CD4-positive, alpha-beta T cell treated with Interferon gamma for 1 hour (primary cell): ENCODE data around the gene SLC24A3.

Experiments used
- DNase-seq: peaks from one replicate; pipeline ENCODE4 v3.0.0-alpha.2; 2020

SLC24A3 gene

GRCh38 chr20:19512886-19513677 lies 300.6 kb downstream of the SLC24A3 start:
- no peak for DNase-seq

GRCh38 chr20:19515074-19515473 lies 302.6 kb downstream of the SLC24A3 start:
- DNase-seq = no peak

- no peak for DNase-seq
These were observed 307.0 kb downstream of the SLC24A3 start for GRCh38 chr20:19519466-19519865.

GRCh38 chr20:19520261-19520660 lies 307.8 kb downstream of the SLC24A3 start:
- DNase-seq = no peak

- DNase-seq = no peak
These were observed 309.8 kb downstream of the SLC24A3 start for GRCh38 chr20:19522071-19522801.

- DNase-seq = no peak
These were observed 310.6 kb downstream of the SLC24A3 start for GRCh38 chr20:19522836-19523590.

GRCh38 chr20:19524691-19525090 lies 312.2 kb downstream of the SLC24A3 start:
- no peak for DNase-seq

GRCh38 chr20:19527509-19527908 lies 315.1 kb downstream of the SLC24A3 start:
- DNase-seq = no peak

- DNase-seq = no peak
These were observed 316.0 kb downstream of the SLC24A3 start for GRCh38 chr20:19528286-19529030.

GRCh38 chr20:19530006-19530405 lies 317.6 kb downstream of the SLC24A3 start:
- DNase-seq = no peak

GRCh38 chr20:19531446-19531845 lies 319.0 kb downstream of the SLC24A3 start:
- no peak for DNase-seq

- no peak for DNase-seq
These were observed 326.1 kb downstream of the SLC24A3 start for GRCh38 chr20:19538556-19538955.

GRCh38 chr20:19539191-19539590 lies 326.7 kb downstream of the SLC24A3 start:
- no peak for DNase-seq

GRCh38 chr20:19540392-19540791 lies 327.9 kb downstream of the SLC24A3 start:
- DNase-seq = no peak

GRCh38 chr20:19543101-19543500 lies 330.7 kb downstream of the SLC24A3 start:
- DNase-seq = no peak

GRCh38 chr20:19544684-19545083 lies 332.2 kb downstream of the SLC24A3 start:
- DNase-seq = no peak

- no peak for DNase-seq
These were observed 334.2 kb downstream of the SLC24A3 start for GRCh38 chr20:19546648-19547047.

- DNase-seq = no peak
These were observed 335.1 kb downstream of the SLC24A3 start for GRCh38 chr20:19547547-19547946.

GRCh38 chr20:19549896-19550295 lies 337.5 kb downstream of the SLC24A3 start:
- DNase-seq = no peak

GRCh38 chr20:19552221-19553180 lies 340.1 kb downstream of the SLC24A3 start:
- no peak for DNase-seq

- no peak for DNase-seq
These were observed 342.2 kb downstream of the SLC24A3 start for GRCh38 chr20:19554666-19555065.

- no peak for DNase-seq
These were observed 343.3 kb downstream of the SLC24A3 start for GRCh38 chr20:19555726-19556125.
